ENCODE results near the gene FBXO15. TPM values are rescaled to one million over a fixed set of nuclear protein-coding genes. Genes with fewer than 3 reads are reported as not detected.
A peak's percentile ranks its signal among the peaks of the same experiment; 100 is the strongest.

The FBXO15 gene
- total RNA-seq, 2 experiments from 2014 or later = 0.54 to 2.1 TPM

DNA sequence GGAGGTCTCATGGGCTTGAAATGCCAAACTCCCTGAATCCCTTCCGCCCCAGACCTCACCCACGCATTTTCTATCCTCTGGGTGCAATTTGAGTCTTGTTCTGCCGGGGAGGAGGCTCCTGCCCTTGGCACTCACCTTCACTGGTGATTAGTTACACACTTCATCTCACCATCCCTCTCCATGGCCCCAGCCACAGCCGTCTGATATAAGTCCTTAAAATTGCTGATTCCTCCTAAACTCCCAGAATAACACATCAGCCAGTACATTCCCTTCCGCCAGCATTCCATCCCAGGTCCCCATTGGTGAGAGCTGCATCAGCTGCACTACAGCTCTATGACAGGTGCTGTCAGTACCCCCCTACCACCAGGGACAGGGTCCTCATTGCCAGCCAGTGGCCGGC, 4.6 kb upstream of the FBXO15 start:
- DNase-seq (ENCODE audit: low spot score) = no peak
- Histone ChIP-seq H3K9me2 (ENCODE audit: insufficient read depth, low read length) (no peaks in the 10 kb centered on the region), H3K36me3 (ENCODE audit: insufficient read depth, low read length) (peaks cover 46% of the 10 kb centered on the region), H3K4me1 (ENCODE audit: insufficient read depth, low read length, poor library complexity, severe bottlenecking) (peaks cover 18% of the 10 kb centered on the region), H3K4me2 (ENCODE audit: low read length) (no peak overlapping the region), H3K27ac (ENCODE audit: low read depth, low read length, poor library complexity, severe bottlenecking) (no peak overlapping the region), H4K20me1 (ENCODE audit: insufficient read depth, low read length) (peaks cover 5% of the 10 kb centered on the region; the same call in 1 of the 2 replicates), H2AFZ (ENCODE audit: low read length) (no peak overlapping the region), H3K4me3 (ENCODE audit: low read depth, low read length, poor library complexity, severe bottlenecking) (no peak overlapping the region), H3K9me3 (ENCODE audit: low read length) (no peaks in the 10 kb centered on the region), H3K79me2 (ENCODE audit: insufficient read depth, low read depth, low read length) (peaks cover 55% of the 10 kb centered on the region)
- intact Hi-C loops (cut with micrococcal nuclease; ENCODE audit: unreplicated experiment) = no loop called here
- POLR2A ChIA-PET = no interaction called here
- CTCF ChIA-PET (ENCODE audit: unreplicated experiment) = interaction anchor here (0.5 kb wide), 1 partner anchor 42 kb away, joined by 3 read pairs; no protein-coding TSS in a partner anchor
- BruUV-seq (replicated peaks) = no TSS peak
- TF ChIP-seq EZH2phosphoT487 (IDR thresholded peaks at IDR 0.05; ENCODE audit: borderline replicate concordance, low read depth, low read length) = no peak
- TF ChIP-seq, protein P1, sequence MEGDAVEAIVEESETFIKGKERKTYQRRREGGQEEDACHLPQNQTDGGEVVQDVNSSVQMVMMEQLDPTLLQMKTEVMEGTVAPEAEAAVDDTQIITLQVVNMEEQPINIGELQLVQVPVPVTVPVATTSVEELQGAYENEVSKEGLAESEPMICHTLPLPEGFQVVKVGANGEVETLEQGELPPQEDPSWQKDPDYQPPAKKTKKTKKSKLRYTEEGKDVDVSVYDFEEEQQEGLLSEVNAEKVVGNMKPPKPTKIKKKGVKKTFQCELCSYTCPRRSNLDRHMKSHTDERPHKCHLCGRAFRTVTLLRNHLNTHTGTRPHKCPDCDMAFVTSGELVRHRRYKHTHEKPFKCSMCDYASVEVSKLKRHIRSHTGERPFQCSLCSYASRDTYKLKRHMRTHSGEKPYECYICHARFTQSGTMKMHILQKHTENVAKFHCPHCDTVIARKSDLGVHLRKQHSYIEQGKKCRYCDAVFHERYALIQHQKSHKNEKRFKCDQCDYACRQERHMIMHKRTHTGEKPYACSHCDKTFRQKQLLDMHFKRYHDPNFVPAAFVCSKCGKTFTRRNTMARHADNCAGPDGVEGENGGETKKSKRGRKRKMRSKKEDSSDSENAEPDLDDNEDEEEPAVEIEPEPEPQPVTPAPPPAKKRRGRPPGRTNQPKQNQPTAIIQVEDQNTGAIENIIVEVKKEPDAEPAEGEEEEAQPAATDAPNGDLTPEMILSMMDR (conservative IDR thresholded peaks at IDR 0.05; ENCODE audit: low read length) = no peak

DNA sequence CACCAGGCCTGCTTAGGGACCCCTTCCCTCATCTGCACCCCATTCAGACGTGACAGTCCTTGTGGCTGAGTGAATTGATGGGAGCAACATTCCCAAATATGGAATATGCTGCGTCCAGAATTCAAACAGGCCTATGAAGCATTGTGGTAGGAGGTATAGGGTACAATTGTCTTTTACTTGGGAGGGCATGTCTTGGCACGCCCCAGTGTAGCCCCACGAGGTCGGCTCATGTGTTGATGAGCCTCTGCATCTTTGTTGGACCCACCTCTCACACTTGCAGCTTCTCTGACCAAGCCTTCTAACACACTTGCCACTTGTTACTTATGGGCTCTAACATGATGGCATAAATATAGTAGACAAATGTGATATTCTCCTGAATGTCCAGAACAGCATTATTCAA, 2.2 kb upstream of the FBXO15 start:
- no peaks in the 10 kb centered on the region for H3K9me2 ChIP-seq (ENCODE audit: insufficient read depth, low read length)
- H3K9me3 ChIP-seq (ENCODE audit: low read length) = no peaks in the 10 kb centered on the region
- ChIA-PET CTCF (ENCODE audit: unreplicated experiment) (no interaction called here), POLR2A (no interaction called here)
- intact Hi-C loops (cut with micrococcal nuclease; ENCODE audit: unreplicated experiment) = loop anchor here (2.0 kb wide), 1 partner anchor 85 kb away; no protein-coding TSS in a partner anchor
- H3K27ac ChIP-seq (ENCODE audit: low read depth, low read length, poor library complexity, severe bottlenecking) = no peak overlapping the region
- peaks cover 27% of the 10 kb centered on the region for H3K36me3 ChIP-seq (ENCODE audit: insufficient read depth, low read length)
- peaks cover 55% of the 10 kb centered on the region for H3K79me2 ChIP-seq (ENCODE audit: insufficient read depth, low read depth, low read length)
- peaks cover 25% of the 10 kb centered on the region for H3K4me1 ChIP-seq (ENCODE audit: insufficient read depth, low read length, poor library complexity, severe bottlenecking)
- no peak for TF ChIP-seq EZH2phosphoT487 (IDR thresholded peaks at IDR 0.05; ENCODE audit: borderline replicate concordance, low read depth, low read length)
- TF ChIP-seq, protein P1 (conservative IDR thresholded peaks at IDR 0.05; ENCODE audit: low read length) = no peak
- peak overlapping the region; percentile 80 for H3K4me3 ChIP-seq (ENCODE audit: low read depth, low read length, poor library complexity, severe bottlenecking)
- BruUV-seq (replicated peaks) = no TSS peak
- H4K20me1 ChIP-seq (ENCODE audit: insufficient read depth, low read length) = peaks cover 5% of the 10 kb centered on the region; the same call in 1 of the 2 replicates
- peak overlapping the region; percentile 95 for H3K4me2 ChIP-seq (ENCODE audit: low read length)
- H2AFZ ChIP-seq (ENCODE audit: low read length) = no peak overlapping the region
- DNase-seq (ENCODE audit: low spot score) = no peak

DNA sequence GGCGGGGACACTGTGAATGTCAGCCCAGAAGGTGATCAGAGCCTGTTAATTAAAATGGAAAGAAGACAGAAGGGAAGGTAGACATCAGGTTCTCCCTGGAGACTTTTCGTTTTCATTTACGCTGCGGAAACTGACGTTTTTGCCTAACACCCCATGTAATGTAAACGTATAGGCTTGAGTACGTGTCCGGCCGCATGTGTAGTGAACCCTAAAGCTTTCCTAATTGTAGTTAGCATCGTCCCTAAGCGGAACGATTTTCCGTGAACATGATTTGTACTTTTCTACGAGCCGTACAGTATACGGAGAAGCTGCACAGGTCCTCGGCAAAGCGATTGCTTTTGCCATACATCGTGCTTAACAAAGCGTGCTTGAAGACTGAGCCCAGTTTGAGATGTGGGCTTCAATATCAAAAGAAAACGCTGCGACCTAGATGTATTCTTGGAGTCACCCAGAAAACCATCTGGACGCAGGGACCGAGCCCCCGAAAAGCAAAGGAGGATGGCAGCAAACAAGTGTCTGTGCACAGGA, 973 bp upstream of the FBXO15 start:
- peaks cover 23% of the 10 kb centered on the region for H3K36me3 ChIP-seq (ENCODE audit: insufficient read depth, low read length)
- H3K4me1 ChIP-seq (ENCODE audit: insufficient read depth, low read length, poor library complexity, severe bottlenecking) = peaks cover 25% of the 10 kb centered on the region
- ChIA-PET CTCF (ENCODE audit: unreplicated experiment) (no interaction called here), POLR2A (no interaction called here)
- H3K9me3 ChIP-seq (ENCODE audit: low read length) = no peaks in the 10 kb centered on the region
- no peak for TF ChIP-seq EZH2phosphoT487 (IDR thresholded peaks at IDR 0.05; ENCODE audit: borderline replicate concordance, low read depth, low read length)
- TF ChIP-seq, protein P1 (conservative IDR thresholded peaks at IDR 0.05; ENCODE audit: low read length) = no peak
- peaks cover 5% of the 10 kb centered on the region; the same call in 1 of the 2 replicates for H4K20me1 ChIP-seq (ENCODE audit: insufficient read depth, low read length)
- intact Hi-C loops (cut with micrococcal nuclease; ENCODE audit: unreplicated experiment) = loop anchor here (2.0 kb wide), 1 partner anchor 84 kb away; no protein-coding TSS in a partner anchor
- DNase-seq (ENCODE audit: low spot score) = no peak
- peaks cover 51% of the 10 kb centered on the region for H3K79me2 ChIP-seq (ENCODE audit: insufficient read depth, low read depth, low read length)
- BruUV-seq (replicated peaks) = TSS peak; percentile 89
- peak overlapping the region; percentile 80 for H3K4me3 ChIP-seq (ENCODE audit: low read depth, low read length, poor library complexity, severe bottlenecking)
- H3K27ac ChIP-seq (ENCODE audit: low read depth, low read length, poor library complexity, severe bottlenecking) = peak overlapping the region; percentile 94
- H2AFZ ChIP-seq (ENCODE audit: low read length) = peak overlapping the region; percentile 55; the same call in 1 of the 2 replicates
- H3K9me2 ChIP-seq (ENCODE audit: insufficient read depth, low read length) = no peaks in the 10 kb centered on the region
- peak overlapping the region; percentile 95 for H3K4me2 ChIP-seq (ENCODE audit: low read length)
